HG03139 (cell line): ENCODE results near the gene TCAP.

ENCODE experiments used
- ATAC-seq: cut with Tn5 transposase; IDR thresholded peaks from one replicate; pipeline ENCODE4 v1.9.1; 2021; ENCODE audit not compliant: unreplicated experiment

Gene TCAP

GRCh38 chr17:39666231-39666600 is 1.1 kb downstream of the TCAP start:
- ATAC-seq = no peak

- no peak for ATAC-seq
These were observed 1.6 kb downstream of the TCAP start for GRCh38 chr17:39666601-39667261.

- ATAC-seq = no peak
These were observed 2.3 kb downstream of the TCAP start for GRCh38 chr17:39667262-39667944.

- ATAC-seq = no peak
These were observed 3.1 kb downstream of the TCAP start, which contains the start of gene PNMT for GRCh38 chr17:39667945-39668924. Gene PNMT, plus strand, starts transcription at chr17:39668453. Its CDS starts 23 bp downstream, at chr17:39668476.

- ATAC-seq = no peak
These were observed 5.0 kb downstream of the TCAP start for GRCh38 chr17:39669897-39670735.

- ATAC-seq = no peak
These were observed 5.6 kb downstream of the TCAP start for GRCh38 chr17:39670746-39671145.

GRCh38 chr17:39671651-39672521 is 6.7 kb downstream of the TCAP start:
- no peak for ATAC-seq

- no peak for ATAC-seq
These were observed 7.6 kb downstream of the TCAP start for GRCh38 chr17:39672522-39673334.

GRCh38 chr17:39673335-39674081 is 8.4 kb downstream of the TCAP start:
- no peak for ATAC-seq

- ATAC-seq = no peak
These were observed 9.0 kb downstream of the TCAP start for GRCh38 chr17:39674179-39674578.

- ATAC-seq = no peak
These were observed 9.7 kb downstream of the TCAP start for GRCh38 chr17:39674702-39675389.

- no peak for ATAC-seq
These were observed 10.4 kb downstream of the TCAP start for GRCh38 chr17:39675390-39676082.

GRCh38 chr17:39676198-39676819 is 11.2 kb downstream of the TCAP start:
- no peak for ATAC-seq

- no peak for ATAC-seq
These were observed 11.9 kb downstream of the TCAP start for GRCh38 chr17:39677072-39677471.

- ATAC-seq = no peak
These were observed 12.6 kb downstream of the TCAP start for GRCh38 chr17:39677542-39678339.
